NCI-H82 (cell line): ENCODE data around the gene NUP155.
"Not testable (repeated sequence)": the region's sequence is repeated elsewhere in the genome, so short reads cannot be mapped to it uniquely, and the experiment has no call there.

Source experiments
- DNase-seq: peaks from one replicate; lab custom pipeline; 2025; lab: John Stamatoyannopoulos, UW

Gene NUP155

DNA sequence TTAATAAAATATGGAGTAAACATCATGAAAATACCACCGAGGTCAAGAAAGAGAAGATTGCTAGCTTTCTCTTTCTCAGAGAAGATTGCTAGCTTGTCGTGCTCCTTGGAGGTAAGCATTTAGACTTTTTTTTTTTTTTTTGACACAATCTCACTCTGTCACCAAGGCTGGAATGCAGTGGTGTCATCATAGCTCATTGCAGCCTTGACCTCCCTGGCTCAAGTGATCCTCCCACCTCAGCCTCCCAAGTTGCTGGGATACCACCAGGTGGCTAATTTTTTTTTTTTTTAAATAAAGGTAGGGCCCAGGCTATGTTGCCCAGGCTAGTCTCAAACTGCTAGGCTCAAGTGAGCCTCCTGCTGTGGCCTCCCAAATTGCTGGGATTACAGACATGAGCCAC lies 95.4 kb downstream of the NUP155 start:
- DNase-seq: no peak

- DNase-seq: no peak
These were observed 98.4 kb downstream of the NUP155 start for GRCh38 chr5:37272511-37272910.

GRCh38 chr5:37268100-37268499 lies 102.8 kb downstream of the NUP155 start:
- not testable (repeated sequence) for DNase-seq

- DNase-seq: no peak
These were observed 115.0 kb downstream of the NUP155 start for GRCh38 chr5:37255774-37256358.

- DNase-seq: no peak
These were observed 116.3 kb downstream of the NUP155 start for GRCh38 chr5:37254581-37254980.

DNA sequence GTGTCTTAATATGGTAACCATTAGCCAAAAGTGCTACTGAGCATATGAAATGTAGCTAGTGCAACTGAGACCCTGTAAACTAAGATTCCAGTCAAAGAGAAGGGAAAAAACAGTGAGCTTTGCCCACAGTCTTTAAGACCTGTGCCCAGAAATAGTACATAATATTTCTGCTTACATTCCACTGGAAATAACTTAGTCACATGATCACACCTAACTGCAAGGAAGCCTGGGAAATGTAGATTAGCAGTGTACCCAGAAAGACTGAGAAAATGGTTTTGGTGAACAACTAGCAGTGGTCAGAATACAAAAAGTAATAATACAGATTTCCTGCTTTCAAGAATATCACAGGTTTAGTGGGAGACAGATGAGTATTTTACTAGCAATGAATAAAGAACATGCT lies 119.2 kb downstream of the NUP155 start:
- no peak for DNase-seq

GRCh38 chr5:37249815-37250164 lies 121.1 kb downstream of the NUP155 start:
- no peak for DNase-seq

DNA sequence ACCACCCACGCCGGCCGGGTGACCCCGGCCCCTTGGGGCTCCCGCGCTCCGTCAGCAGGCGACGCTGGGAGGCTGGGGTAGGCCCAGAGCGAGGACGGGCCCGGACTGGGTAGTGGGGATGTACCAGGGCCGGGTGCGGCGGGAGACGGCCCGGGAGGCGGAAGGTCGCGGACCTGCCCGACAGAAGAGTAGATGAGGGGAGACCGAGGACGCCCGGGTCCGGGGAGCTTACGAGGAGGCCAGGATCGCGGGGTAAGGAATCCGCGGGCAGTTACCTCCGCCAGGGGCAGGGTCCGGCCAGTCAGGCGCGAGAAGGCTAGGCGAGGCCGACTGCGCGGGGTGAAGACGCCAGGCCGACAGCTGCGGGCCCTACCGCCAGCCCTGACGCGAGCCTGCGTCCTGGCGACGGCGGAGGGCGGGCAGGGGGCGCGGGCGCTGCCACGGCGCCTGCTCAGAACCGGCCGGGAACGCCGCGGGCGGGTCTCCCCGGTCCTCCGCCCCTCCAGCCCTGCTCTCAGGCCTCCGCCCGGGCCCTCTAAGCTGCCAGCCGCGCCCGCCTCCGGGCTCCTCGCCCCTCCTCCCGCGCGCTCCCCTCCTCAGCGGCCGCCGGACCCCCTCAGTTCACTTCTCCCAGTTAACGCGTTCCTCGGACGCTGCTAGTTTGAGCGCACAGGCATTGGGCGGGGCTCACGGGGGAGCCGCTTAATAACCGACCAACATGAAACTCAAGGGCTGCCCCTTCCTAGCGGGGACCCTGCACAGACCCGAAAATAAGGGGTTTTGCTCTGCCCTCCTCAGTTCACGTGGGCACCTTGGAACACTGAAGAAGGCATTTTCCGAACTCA lies 121.7 kb downstream of the NUP155 start, which contains the start of gene CPLANE1:
Gene CPLANE1 (minus strand): TSS at position 407 of the 845 bp plus-strand sequence. CDS start 1,678 bp downstream, outside the sequence.
- peak; percentile 88 for DNase-seq

GRCh38 chr5:37248421-37248969 lies 122.4 kb downstream of the NUP155 start:
- DNase-seq: peak; percentile 45

DNA sequence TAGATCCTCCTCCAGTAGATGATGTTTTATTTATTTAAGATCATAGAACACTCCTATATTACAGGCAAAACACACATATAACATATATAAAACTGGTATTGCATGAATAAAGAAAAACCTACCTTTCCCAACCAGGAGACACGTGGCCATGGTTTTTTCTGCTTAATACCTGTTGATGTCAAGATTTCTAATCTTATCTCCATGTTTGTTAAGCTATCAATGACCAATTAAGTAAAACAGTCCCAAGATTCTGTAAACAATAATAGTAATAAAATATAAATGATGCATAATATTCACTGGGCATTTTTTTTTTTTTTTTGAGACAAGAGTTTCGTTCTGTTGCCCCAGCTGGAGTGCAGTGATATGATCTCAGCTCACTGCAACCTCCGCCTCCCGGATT lies 123.4 kb downstream of the NUP155 start:
- no peak for DNase-seq

DNA sequence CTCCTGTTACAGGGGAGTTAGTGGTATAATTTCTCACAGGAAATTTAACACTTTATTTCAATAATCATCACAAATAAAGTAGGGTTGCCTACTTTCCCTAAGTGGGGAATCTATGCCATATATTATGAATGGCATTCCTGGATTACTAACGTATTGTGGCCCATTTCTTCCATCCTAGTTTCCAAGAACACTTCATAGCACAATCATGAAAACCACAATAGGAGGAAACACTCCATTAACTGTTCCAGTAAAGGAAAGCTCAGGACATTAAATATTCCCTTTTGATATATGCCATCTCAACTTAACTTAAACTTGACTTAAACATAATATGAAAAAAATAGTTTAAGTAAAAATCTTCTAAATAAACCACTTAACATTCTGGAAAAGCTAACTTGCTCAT lies 123.9 kb downstream of the NUP155 start:
- DNase-seq: no peak
